ENCODE data around the gene CPPED1. TPM values are rescaled to one million over a fixed set of nuclear protein-coding genes. Genes with fewer than 3 reads are reported as not detected.
"Not testable (repeated sequence)": the region's sequence is repeated elsewhere in the genome, so short reads cannot be mapped to it uniquely, and the experiment has no call there.

The CPPED1 gene
- total RNA-seq, 4 donors from 2014 or later = 10.4 to 18.9 (median 16.0) TPM

DNA sequence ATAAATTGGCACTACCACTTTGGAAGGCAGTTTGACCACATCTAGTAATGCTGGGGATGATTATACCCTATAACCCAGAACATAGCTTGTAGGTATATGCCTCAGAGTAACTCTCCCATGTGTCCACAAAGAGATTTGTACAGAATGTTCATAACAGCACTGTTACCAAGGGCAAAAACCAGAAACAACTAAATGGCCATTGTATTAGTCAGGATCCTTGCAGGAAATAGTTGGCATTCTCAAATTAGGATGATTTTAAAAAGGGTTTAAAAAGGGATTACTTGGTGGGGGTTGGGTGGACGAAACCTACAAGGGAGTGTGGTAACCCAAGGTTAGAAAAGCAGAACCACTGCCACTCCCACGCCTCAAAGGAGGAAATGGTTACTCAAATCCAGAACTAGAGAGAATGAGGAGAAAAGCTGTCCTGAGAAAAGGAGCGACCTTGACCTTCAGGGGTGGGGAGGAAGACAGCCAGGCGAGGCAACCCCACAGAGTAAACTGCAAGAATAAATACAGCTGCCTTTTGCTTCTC lies 2.1 kb downstream of the CPPED1 start:
- H3K4me3 ChIP-seq = peak overlapping the region in 1 of 4 donors; percentile 23
- no peaks in the 10 kb centered on the region for H3K27me3 ChIP-seq
- H3K4me1 ChIP-seq = peaks cover 0 to 59% (median 21%) of the 10 kb centered on the region in 4 donors
- no peaks in the 10 kb centered on the region for H3K9me3 ChIP-seq
- TF ChIP-seq, protein P1, sequence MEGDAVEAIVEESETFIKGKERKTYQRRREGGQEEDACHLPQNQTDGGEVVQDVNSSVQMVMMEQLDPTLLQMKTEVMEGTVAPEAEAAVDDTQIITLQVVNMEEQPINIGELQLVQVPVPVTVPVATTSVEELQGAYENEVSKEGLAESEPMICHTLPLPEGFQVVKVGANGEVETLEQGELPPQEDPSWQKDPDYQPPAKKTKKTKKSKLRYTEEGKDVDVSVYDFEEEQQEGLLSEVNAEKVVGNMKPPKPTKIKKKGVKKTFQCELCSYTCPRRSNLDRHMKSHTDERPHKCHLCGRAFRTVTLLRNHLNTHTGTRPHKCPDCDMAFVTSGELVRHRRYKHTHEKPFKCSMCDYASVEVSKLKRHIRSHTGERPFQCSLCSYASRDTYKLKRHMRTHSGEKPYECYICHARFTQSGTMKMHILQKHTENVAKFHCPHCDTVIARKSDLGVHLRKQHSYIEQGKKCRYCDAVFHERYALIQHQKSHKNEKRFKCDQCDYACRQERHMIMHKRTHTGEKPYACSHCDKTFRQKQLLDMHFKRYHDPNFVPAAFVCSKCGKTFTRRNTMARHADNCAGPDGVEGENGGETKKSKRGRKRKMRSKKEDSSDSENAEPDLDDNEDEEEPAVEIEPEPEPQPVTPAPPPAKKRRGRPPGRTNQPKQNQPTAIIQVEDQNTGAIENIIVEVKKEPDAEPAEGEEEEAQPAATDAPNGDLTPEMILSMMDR (IDR thresholded peaks at IDR 0.05) = no peak
- TF ChIP-seq EP300 (IDR thresholded peaks at IDR 0.05) (peak; percentile 29 to 59), POLR2A (IDR thresholded peaks at IDR 0.05) (no peak)
- H3K27ac ChIP-seq = peak overlapping the region; percentile 19 to 90 (median 59)
- no peaks in the 10 kb centered on the region for H3K36me3 ChIP-seq
- peak in 1 of 2 donors; percentile 43 for DNase-seq (ENCODE audit: low spot score in 2 of 2)
- 9 to 12% methylated on average over 4 of the region's 4 CpGs for WGBS, 2 donors

DNA sequence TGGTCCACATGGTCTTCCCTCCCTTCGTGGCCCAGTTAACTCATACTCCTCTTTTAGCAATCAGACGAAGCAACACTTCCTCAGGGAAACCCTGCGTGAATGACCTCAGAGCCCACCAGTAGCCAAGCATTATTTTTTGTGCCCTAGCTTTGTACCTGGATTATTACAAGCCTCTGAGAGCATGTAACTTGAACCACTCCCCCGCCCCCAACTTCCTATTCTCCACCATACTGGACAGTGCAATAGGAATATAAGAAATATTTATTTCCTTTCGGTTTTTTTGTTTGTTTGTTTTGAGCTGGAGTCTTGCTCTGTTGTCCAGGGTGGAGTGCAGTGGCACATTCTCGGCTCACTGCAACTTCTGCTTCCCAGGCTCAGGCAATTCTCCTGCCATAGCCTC lies 2.9 kb downstream of the CPPED1 start:
- 64 to 72% methylated on average over 6 of the region's 6 CpGs for WGBS, 2 donors
- Histone ChIP-seq H3K27ac (peak overlapping the region in 3 of 4 donors; percentile 28 to 90 (median 90)), H3K27me3 (no peaks in the 10 kb centered on the region), H3K36me3 (no peaks in the 10 kb centered on the region), H3K9me3 (no peaks in the 10 kb centered on the region), H3K4me1 (peaks cover 0 to 59% (median 21%) of the 10 kb centered on the region in 4 donors), H3K4me3 (no peak overlapping the region)
- DNase-seq (ENCODE audit: low spot score in 2 of 2) = no peak
- TF ChIP-seq, protein P1 (IDR thresholded peaks at IDR 0.05) = no peak
- TF ChIP-seq POLR2A (IDR thresholded peaks at IDR 0.05) (no peak), EP300 (IDR thresholded peaks at IDR 0.05) (no peak)

DNA sequence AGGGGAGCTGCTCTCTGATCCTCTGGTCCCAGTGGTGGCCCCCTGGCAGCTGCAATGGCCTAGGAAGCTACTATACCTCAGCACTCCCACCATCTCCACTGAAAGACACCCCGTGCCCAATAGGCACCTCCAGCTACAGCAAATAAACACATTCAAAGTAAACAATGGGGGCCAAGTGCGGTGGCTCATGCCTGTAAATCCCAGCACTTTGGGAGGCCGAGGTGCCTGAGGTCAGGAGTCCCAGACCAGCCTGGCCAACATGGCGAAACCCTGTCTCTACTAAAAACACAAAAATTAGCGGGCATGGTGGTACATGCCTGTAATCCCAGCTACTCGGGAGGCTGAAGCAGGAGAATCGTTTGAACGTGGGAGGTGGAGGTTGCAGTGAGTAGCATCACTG lies 3.7 kb downstream of the CPPED1 start:
- Histone ChIP-seq H3K27ac (peak overlapping the region in 1 of 4 donors; percentile 90), H3K4me1 (peaks cover 0 to 62% (median 21%) of the 10 kb centered on the region in 4 donors)
- not testable (repeated sequence) for H3K27me3 ChIP-seq; H3K4me3 ChIP-seq; DNase-seq (ENCODE audit: low spot score in 2 of 2); H3K9me3 ChIP-seq; H3K36me3 ChIP-seq
- WGBS, 2 donors = 88 to 92% methylated on average over 8 of the region's 8 CpGs

DNA sequence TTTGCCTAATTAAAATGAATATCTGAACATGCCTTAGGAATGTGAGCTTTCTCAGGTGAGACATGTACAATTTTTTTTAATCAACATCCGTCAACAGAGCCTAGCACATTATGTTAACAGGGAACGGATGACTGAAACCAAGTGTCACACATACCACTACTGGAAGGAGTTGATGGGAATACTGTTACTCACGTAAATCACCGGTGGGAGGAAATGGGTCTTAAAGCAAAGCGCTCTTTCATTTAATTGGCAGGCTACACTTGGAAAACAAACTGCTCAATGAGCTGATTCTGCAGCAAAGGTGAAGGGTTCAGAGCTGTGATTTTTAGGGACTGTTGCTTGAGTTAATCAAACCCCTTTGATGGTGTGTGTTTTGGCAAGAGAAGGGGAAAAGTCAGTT lies 4.8 kb downstream of the CPPED1 start:
- Histone ChIP-seq H3K36me3 (no peaks in the 10 kb centered on the region), H3K9me3 (no peaks in the 10 kb centered on the region), H3K4me3 (no peak overlapping the region), H3K4me1 (peaks cover 0 to 58% (median 21%) of the 10 kb centered on the region in 4 donors), H3K27me3 (no peaks in the 10 kb centered on the region), H3K27ac (peak overlapping the region in 2 of 4 donors; percentile 30 to 38)
- no peak for DNase-seq (ENCODE audit: low spot score in 2 of 2)
- WGBS, 2 donors = 46 to 51% methylated on average over 5 of the region's 5 CpGs
- TF ChIP-seq POLR2A (IDR thresholded peaks at IDR 0.05) (no peak), EP300 (IDR thresholded peaks at IDR 0.05) (no peak)
- TF ChIP-seq, protein P1 (IDR thresholded peaks at IDR 0.05) = no peak

DNA sequence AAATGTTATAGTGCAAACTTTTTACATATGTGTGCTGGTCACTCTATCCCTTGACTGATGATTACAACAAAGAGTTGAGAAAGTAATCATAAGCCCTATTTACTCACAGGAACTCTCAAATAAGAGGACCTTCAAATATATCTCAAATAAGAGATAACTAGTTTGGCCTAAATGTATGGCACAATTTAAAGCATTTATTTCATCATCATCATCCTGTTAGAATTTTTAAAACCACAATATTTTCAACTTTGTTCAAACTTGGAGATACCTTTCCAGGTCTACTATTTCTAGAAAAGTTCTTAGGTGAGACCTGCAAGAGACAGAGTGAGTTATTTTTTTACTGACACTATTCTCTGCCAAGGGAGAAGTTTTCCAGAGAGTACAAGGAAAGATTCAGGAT lies 5.5 kb downstream of the CPPED1 start:
- H3K27me3 ChIP-seq = no peaks in the 10 kb centered on the region
- H3K36me3 ChIP-seq = no peaks in the 10 kb centered on the region
- H3K27ac ChIP-seq = peak overlapping the region in 2 of 4 donors; percentile 30 to 38
- TF ChIP-seq, protein P1 (IDR thresholded peaks at IDR 0.05) = no peak
- TF ChIP-seq POLR2A (IDR thresholded peaks at IDR 0.05) = no peak
- TF ChIP-seq EP300 (IDR thresholded peaks at IDR 0.05) = no peak
- H3K9me3 ChIP-seq = no peaks in the 10 kb centered on the region
- no peak for DNase-seq (ENCODE audit: low spot score in 2 of 2)
- peaks cover 0 to 52% (median 20%) of the 10 kb centered on the region in 4 donors for H3K4me1 ChIP-seq
- H3K4me3 ChIP-seq = no peak overlapping the region

All from tibial nerve (tissue), 4 donors.